Uterus (tissue), 2 donors: ENCODE measurements around the gene PLXND1.

Source experiments
- CTCF ChIP-seq, 4 experiments: fragments of 200-600 bp in 2 of 4; fragments of 450-650 bp in 2 of 4; sonication (generic) in 2 of 4; IDR thresholded peaks; one replicate each; pipeline ENCODE4 v1.5.1; 2016 to 2019; ENCODE audit warnings: antibody characterized with exemption in 4 of 4, mild to moderate bottlenecking in 2 of 4, moderate library complexity in 1 of 4
- POLR2A ChIP-seq, 2 donors: fragments of 450-650 bp; IDR thresholded peaks; one replicate each; pipeline ENCODE4 v1.6.1; 2016; ENCODE audit warnings: antibody characterized with exemption in 2 of 2, mild to moderate bottlenecking in 1 of 2, moderate library complexity in 1 of 2

- TF ChIP-seq CTCF (IDR thresholded peaks at IDR 0.05) (no peak), POLR2A (IDR thresholded peaks at IDR 0.05) (no peak)
Measured at GRCh38 chr3:129611812-129612533, 5.5 kb upstream of the PLXND1 start.
